Measurements from ENCODE around the gene HBEGF. TPM values are rescaled to one million over a fixed set of nuclear protein-coding genes. Genes with fewer than 3 reads are reported as not detected.

HBEGF gene
- total RNA-seq, 2 donors from 2014 or later = 32.2 to 60.7 TPM

DNA sequence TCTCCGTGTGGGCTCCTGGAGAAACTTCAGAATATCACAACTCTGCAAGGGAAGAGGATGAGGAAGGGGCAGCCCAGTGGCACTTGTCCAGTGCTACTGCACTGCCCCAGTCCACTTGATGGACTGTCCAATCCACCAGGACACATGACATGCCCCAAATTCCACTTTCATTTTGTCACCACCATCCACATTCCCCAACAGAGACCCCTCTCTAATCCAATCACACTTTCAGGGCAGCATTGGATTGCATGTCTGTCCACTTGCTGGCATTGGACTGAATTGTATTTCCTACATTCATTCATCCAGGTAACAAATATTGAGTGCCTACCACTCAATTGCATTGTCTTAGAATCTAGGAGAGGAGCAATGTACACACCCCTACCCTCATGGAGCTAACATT lies 14.8 kb downstream of the HBEGF start:
- no peak for DNase-seq (ENCODE audit: low spot score)
- H3K36me3 ChIP-seq = peaks cover 36% of the 10 kb centered on the region
- no peaks in the 10 kb centered on the region for H3K27me3 ChIP-seq
- no peaks in the 10 kb centered on the region for H3K9me3 ChIP-seq
- TF ChIP-seq, protein P1, sequence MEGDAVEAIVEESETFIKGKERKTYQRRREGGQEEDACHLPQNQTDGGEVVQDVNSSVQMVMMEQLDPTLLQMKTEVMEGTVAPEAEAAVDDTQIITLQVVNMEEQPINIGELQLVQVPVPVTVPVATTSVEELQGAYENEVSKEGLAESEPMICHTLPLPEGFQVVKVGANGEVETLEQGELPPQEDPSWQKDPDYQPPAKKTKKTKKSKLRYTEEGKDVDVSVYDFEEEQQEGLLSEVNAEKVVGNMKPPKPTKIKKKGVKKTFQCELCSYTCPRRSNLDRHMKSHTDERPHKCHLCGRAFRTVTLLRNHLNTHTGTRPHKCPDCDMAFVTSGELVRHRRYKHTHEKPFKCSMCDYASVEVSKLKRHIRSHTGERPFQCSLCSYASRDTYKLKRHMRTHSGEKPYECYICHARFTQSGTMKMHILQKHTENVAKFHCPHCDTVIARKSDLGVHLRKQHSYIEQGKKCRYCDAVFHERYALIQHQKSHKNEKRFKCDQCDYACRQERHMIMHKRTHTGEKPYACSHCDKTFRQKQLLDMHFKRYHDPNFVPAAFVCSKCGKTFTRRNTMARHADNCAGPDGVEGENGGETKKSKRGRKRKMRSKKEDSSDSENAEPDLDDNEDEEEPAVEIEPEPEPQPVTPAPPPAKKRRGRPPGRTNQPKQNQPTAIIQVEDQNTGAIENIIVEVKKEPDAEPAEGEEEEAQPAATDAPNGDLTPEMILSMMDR (IDR thresholded peaks at IDR 0.05) = no peak
- peaks cover 0 to 32% of the 10 kb centered on the region in 2 donors for H3K4me1 ChIP-seq
- no peak overlapping the region for H3K27ac ChIP-seq
- H3K4me3 ChIP-seq = no peak overlapping the region

DNA sequence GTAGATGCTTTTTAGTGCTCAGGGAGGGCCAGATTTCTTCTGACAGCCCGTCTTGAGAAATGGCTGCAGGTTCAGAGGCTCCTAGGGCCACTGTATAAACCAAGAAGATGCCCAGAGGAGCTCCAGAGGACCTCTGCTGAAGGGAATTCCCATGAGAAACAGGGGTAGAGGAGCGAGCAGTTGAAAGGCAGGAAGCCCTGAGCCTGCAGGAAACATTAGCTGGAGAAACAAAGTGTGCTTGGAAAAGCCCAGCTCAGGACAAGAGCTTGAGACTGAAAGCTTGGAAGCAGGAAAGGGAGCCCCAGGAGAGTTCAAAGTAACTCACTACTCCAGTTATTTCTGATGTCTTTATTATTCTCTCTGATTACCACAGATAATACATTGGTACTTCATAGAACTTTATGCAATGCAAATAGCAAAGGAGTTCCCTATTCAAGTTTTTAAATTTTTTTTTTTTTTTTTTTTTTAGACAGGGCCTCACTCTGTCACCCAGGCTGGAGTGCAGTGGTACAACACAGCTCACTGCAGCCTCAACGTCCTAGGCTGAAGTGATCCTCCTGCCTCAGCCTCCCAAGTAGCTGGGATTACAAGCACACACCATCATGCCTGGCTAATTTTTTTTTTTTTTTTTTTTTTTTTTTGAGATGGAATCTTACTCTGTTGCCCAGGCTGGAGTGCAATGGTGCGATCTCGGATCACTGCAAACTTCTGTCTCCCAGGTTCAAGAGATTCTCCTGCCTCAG lies 16.5 kb downstream of the HBEGF start:
- Histone ChIP-seq H3K36me3 (peaks cover 28% of the 10 kb centered on the region), H3K27ac (peak overlapping the region in 1 of 2 donors; percentile 23), H3K27me3 (no peaks in the 10 kb centered on the region), H3K4me1 (peaks cover 0 to 26% of the 10 kb centered on the region in 2 donors), H3K9me3 (no peaks in the 10 kb centered on the region), H3K4me3 (no peak overlapping the region)
- TF ChIP-seq, protein P1 (IDR thresholded peaks at IDR 0.05) = no peak
- DNase-seq (ENCODE audit: low spot score) = no peak

DNA sequence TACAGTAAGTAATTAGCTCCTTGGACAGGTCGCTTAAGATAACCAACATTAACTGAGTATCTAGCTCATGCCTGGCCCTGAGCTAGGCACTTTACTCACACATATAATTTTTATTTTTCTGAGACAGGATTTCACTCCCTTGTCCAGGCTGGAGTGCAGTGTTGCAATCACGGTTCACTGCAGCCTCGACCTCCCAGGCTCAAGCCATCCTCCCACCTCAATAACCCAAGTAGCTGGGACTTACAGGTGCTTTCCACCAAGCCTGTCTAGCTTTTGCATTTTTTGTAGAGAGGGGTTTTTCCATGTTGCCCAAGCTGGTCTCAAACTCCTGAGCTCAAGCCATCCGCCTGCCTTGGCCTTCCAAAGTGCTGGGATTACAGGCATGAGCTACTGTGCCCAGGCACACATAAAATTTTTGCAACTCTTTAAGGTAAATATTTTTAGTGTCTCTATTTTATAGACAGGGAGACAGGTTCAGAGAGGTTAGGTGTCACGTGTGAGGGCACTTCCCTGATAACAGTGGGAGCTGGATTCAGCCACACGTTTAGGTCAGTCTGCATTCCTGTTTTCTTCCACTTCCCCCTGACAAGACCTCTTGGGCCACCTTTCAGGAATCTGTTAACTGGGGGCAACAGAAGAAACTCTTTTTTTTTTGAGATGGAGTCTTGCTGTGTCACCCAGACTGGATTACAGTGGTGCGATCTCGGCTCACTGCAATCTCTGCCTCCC lies 18.2 kb downstream of the HBEGF start:
- Histone ChIP-seq H3K27me3 (no peaks in the 10 kb centered on the region), H3K9me3 (no peaks in the 10 kb centered on the region), H3K36me3 (peaks cover 12% of the 10 kb centered on the region), H3K4me3 (no peak overlapping the region), H3K4me1 (peaks cover 0 to 43% of the 10 kb centered on the region in 2 donors), H3K27ac (no peak overlapping the region)
- TF ChIP-seq, protein P1 (IDR thresholded peaks at IDR 0.05) = no peak
- DNase-seq (ENCODE audit: low spot score) = no peak

DNA sequence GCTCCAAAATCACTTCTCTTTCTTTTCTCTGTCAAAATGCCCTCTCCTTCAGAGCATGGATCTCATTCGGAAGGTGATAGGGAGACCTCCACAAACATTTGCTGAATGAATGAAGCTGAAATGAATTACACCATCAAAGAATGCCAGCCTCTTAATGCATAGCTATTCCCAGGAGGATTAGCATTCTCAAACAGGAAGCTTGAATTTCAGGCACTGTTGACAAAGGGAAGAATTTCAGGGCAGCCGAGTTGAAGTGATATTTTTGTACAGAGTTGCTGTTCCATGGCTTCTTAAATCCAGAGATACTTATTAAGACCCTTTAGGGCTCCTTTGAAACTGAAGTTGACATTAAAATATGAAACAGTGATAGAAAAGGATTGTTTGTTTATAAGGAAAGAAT lies 18.8 kb downstream of the HBEGF start:
- TF ChIP-seq, protein P1 (IDR thresholded peaks at IDR 0.05) = no peak
- no peak for DNase-seq (ENCODE audit: low spot score)
- H3K36me3 ChIP-seq = peaks cover 6% of the 10 kb centered on the region
- H3K4me1 ChIP-seq = peaks cover 0 to 49% of the 10 kb centered on the region in 2 donors
- no peak overlapping the region for H3K4me3 ChIP-seq
- H3K9me3 ChIP-seq = no peaks in the 10 kb centered on the region
- H3K27ac ChIP-seq = no peak overlapping the region
- no peaks in the 10 kb centered on the region for H3K27me3 ChIP-seq

DNA sequence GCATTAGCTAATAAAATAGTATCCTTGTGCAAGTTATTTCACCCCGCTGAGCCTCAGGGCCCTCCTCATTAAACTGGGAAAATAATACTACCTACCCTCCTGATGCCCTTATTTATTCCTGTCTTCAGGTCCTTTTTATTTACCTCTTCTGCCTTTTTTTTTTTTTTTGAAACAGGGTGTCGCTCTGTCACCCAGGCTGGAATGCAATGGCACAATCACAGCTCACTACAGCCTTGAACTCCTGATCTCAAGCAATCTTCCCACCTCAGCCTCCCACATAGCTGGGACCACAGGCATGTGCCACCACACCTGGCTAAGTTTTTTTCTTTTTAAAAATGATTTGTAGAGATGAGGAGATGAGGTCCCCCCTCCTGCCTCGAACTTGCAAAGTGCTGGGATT lies 20.9 kb downstream of the HBEGF start:
- H3K9me3 ChIP-seq = no peaks in the 10 kb centered on the region
- TF ChIP-seq, protein P1 (IDR thresholded peaks at IDR 0.05) = no peak
- no peak for DNase-seq (ENCODE audit: low spot score)
- no peak overlapping the region for H3K4me3 ChIP-seq
- peaks cover 0 to 58% of the 10 kb centered on the region in 2 donors for H3K4me1 ChIP-seq
- H3K27ac ChIP-seq = no peak overlapping the region
- no peaks in the 10 kb centered on the region for H3K27me3 ChIP-seq
- H3K36me3 ChIP-seq = no peaks in the 10 kb centered on the region
